Mesendoderm (in vitro differentiated cells): ENCODE measurements around the gene GRAMD1A.

Source experiments
- DNase-seq: peaks from one replicate; pipeline ENCODE4 v3.0.0; 2013
- H2AK5ac ChIP-seq: 2 replicates; pipeline ENCODE4 v1.6.1; 2013; ENCODE audit warnings: low read length, inconsistent platforms
- H2BK120ac ChIP-seq: 2 replicates; pipeline ENCODE4 v1.6.1; 2013; ENCODE audit warnings: low read depth, mild to moderate bottlenecking, low read length, moderate library complexity, mixed read lengths
- H2BK15ac ChIP-seq: replicated peaks from 2 replicates; pipeline ENCODE4 v1.6.1; 2013; ENCODE audit warnings: low read depth, mild to moderate bottlenecking, moderate library complexity
- H2BK5ac ChIP-seq: 2 replicates; pipeline ENCODE4 v1.6.1; 2013; ENCODE audit warnings: low read length, inconsistent platforms
- H3K18ac ChIP-seq: 2 replicates; pipeline ENCODE4 v1.6.1; 2013; ENCODE audit warnings: mild to moderate bottlenecking, low read length, mixed read lengths
- H3K23ac ChIP-seq: one replicate; pipeline ENCODE4 v1.6.1; 2013; ENCODE audit warnings: low read length
- H3K27ac ChIP-seq: 2 replicates; pipeline ENCODE4 v1.5.1; 2013; ENCODE audit warnings: low read depth, mild to moderate bottlenecking, inconsistent platforms, low read length, moderate library complexity
- H3K27me3 ChIP-seq: 2 replicates; pipeline ENCODE4 v1.6.1; 2013; ENCODE audit warnings: low read length, control low read depth, mild to moderate bottlenecking, inconsistent platforms; ENCODE audit not compliant: insufficient read depth, poor library complexity
- H3K36me3 ChIP-seq: 2 replicates; pipeline ENCODE4 v1.6.1; 2013; ENCODE audit warnings: low read length, inconsistent platforms; ENCODE audit not compliant: control insufficient read depth, insufficient read depth
- H3K4ac ChIP-seq: one replicate; pipeline ENCODE4 v1.6.1; 2013; ENCODE audit warnings: low read depth, mild to moderate bottlenecking, low read length, moderate library complexity
- H3K4me1 ChIP-seq: 2 replicates; pipeline ENCODE4 v1.6.1; 2013; ENCODE audit warnings: low read depth, low read length, inconsistent platforms; ENCODE audit not compliant: control insufficient read depth
- H3K4me2 ChIP-seq: 2 replicates; pipeline ENCODE4 v1.6.1; 2013; ENCODE audit warnings: low read length
- H3K4me3 ChIP-seq: 2 replicates; pipeline ENCODE4 v1.5.1; 2013; ENCODE audit warnings: mild to moderate bottlenecking, low read length
- H3K56ac ChIP-seq: one replicate; pipeline ENCODE4 v1.6.1; 2013; ENCODE audit warnings: low read length
- H3K79me1 ChIP-seq: 2 replicates; pipeline ENCODE4 v1.6.1; 2013; ENCODE audit warnings: low read length, inconsistent platforms
- H3K79me2 ChIP-seq: 2 replicates; pipeline ENCODE4 v1.6.1; 2013; ENCODE audit warnings: mild to moderate bottlenecking, low read length; ENCODE audit not compliant: control insufficient read depth, insufficient read depth
- H3K9ac ChIP-seq: 2 replicates; pipeline ENCODE4 v1.6.1; 2013; ENCODE audit warnings: low read length, inconsistent platforms
- H4K5ac ChIP-seq: one replicate; pipeline ENCODE4 v1.6.1; 2013; ENCODE audit warnings: low read length
- H4K8ac ChIP-seq: one replicate; pipeline ENCODE4 v1.6.1; 2013; ENCODE audit warnings: low read depth, mild to moderate bottlenecking, control low read depth, low read length, moderate library complexity
- WGBS: extraction: QIAGEN DNeasy Blood & Tissue Kit; methylation state at CpG from one replicate; pipeline ENCODE4 v1.1.7; 2013; ENCODE audit warnings: low lambda C conversion rate, missing lambda C conversion rate; ENCODE audit not compliant: insufficient coverage; ENCODE audit errors: extremely low coverage; 5-methylcytosine and 5-hydroxymethylcytosine counted together

The GRAMD1A gene

DNA sequence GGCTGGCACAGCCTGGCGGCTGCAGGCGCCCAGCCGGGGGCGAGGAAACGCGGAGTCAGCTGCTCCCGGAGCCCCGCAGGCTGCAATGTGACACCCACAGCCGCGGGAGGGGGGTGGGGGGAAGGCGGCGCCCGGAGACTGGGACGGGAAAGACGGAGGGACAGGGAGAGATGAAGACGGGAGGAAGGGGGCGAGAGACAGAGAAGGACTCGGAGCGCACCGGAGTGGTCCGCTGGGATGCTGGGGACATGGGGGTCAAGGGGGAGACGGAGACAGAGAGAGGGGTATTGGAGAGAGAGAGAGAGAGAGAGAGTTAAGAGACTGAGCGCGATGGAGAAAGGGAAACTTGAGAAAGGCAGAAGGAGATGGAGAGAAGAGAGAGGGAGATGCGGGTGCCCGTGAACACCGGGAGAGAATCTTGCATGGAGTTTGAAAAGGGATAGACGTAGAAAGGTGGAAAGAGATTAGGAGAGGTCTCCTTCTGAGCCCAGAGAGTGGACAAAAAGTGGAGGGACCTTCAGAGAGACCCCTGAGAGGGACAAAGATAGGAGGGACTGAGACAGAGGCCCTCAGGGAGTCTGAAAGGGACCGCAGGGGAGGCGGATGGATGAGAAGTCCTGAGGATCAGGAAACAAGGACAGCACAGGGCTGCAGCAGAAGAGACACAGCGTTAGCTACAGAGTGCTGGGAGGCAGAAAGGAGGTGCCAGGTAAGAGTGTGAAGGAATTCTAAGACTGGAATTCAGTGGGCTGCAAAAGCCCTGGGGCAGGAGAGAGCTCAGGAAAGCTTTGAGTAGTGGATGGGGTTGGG, 31.2 kb downstream of the GRAMD1A start:
- no peaks in the 10 kb centered on the region for H3K27me3 ChIP-seq
- H3K9ac ChIP-seq: peak overlapping the region; percentile 47
- H2BK15ac ChIP-seq: no peak overlapping the region
- H3K4ac ChIP-seq: no peak overlapping the region
- H2BK120ac ChIP-seq: no peak overlapping the region
- no peak overlapping the region for H4K5ac ChIP-seq
- H3K18ac ChIP-seq: peak overlapping the region; percentile 52
- no peaks in the 10 kb centered on the region for H3K79me2 ChIP-seq
- H3K23ac ChIP-seq: no peak overlapping the region
- H4K8ac ChIP-seq: no peak overlapping the region
- no peaks in the 10 kb centered on the region for H3K4me1 ChIP-seq
- peak overlapping the region; percentile 64 for H3K56ac ChIP-seq
- no peaks in the 10 kb centered on the region for H3K79me1 ChIP-seq
- peak overlapping the region; percentile 2 for H3K4me3 ChIP-seq
- H3K4me2 ChIP-seq: peak overlapping the region; percentile 57
- peak; percentile 89 for DNase-seq
- no peak overlapping the region for H2AK5ac ChIP-seq
- H3K36me3 ChIP-seq: peaks cover 11% of the 10 kb centered on the region
- no peak overlapping the region for H2BK5ac ChIP-seq
- H3K27ac ChIP-seq: no peak overlapping the region
- no CpG with 5 or more reads among the region's 31 CpGs for WGBS

GRCh38 chr19:35032356-35032865, 32.3 kb downstream of the GRAMD1A start:
- no peak overlapping the region for H3K27ac ChIP-seq
- H3K79me2 ChIP-seq: no peaks in the 10 kb centered on the region
- H3K18ac ChIP-seq: no peak overlapping the region
- H3K56ac ChIP-seq: no peak overlapping the region
- H3K4me1 ChIP-seq: no peaks in the 10 kb centered on the region
- H3K4me3 ChIP-seq: no peak overlapping the region
- no peak overlapping the region for H2BK120ac ChIP-seq
- no peak overlapping the region for H2AK5ac ChIP-seq
- H4K8ac ChIP-seq: no peak overlapping the region
- no peaks in the 10 kb centered on the region for H3K79me1 ChIP-seq
- H3K27me3 ChIP-seq: no peaks in the 10 kb centered on the region
- no CpG with 5 or more reads among the region's 17 CpGs for WGBS
- no peak overlapping the region for H3K4me2 ChIP-seq
- DNase-seq: no peak
- no peak overlapping the region for H3K9ac ChIP-seq
- no peak overlapping the region for H3K4ac ChIP-seq
- no peak overlapping the region for H4K5ac ChIP-seq
- peaks cover 2% of the 10 kb centered on the region for H3K36me3 ChIP-seq
- H3K23ac ChIP-seq: no peak overlapping the region
- no peak overlapping the region for H2BK15ac ChIP-seq
- no peak overlapping the region for H2BK5ac ChIP-seq

- H3K36me3 ChIP-seq: no peaks in the 10 kb centered on the region
- no peak overlapping the region for H2BK5ac ChIP-seq
- H3K56ac ChIP-seq: no peak overlapping the region
- no peaks in the 10 kb centered on the region for H3K27me3 ChIP-seq
- no peak overlapping the region for H4K8ac ChIP-seq
- DNase-seq: no peak
- H2AK5ac ChIP-seq: no peak overlapping the region
- H4K5ac ChIP-seq: no peak overlapping the region
- no peak overlapping the region for H3K9ac ChIP-seq
- H3K4ac ChIP-seq: no peak overlapping the region
- H2BK15ac ChIP-seq: no peak overlapping the region
- H2BK120ac ChIP-seq: no peak overlapping the region
- no peaks in the 10 kb centered on the region for H3K4me1 ChIP-seq
- no peak overlapping the region for H3K27ac ChIP-seq
- no peak overlapping the region for H3K18ac ChIP-seq
- H3K4me2 ChIP-seq: no peak overlapping the region
- H3K79me1 ChIP-seq: no peaks in the 10 kb centered on the region
- no peak overlapping the region for H3K23ac ChIP-seq
- no CpG with 5 or more reads among the region's 30 CpGs for WGBS
- H3K79me2 ChIP-seq: no peaks in the 10 kb centered on the region
- H3K4me3 ChIP-seq: no peak overlapping the region
Measured at GRCh38 chr19:35033067-35034004, 33.2 kb downstream of the GRAMD1A start.

GRCh38 chr19:35034005-35034502, 33.9 kb downstream of the GRAMD1A start:
- WGBS: no CpG with 5 or more reads among the region's 17 CpGs
- no peak overlapping the region for H3K9ac ChIP-seq

GRCh38 chr19:35034588-35035382, 34.7 kb downstream of the GRAMD1A start:
- Histone ChIP-seq H4K5ac (no peak overlapping the region), H3K9ac (no peak overlapping the region), H3K36me3 (no peaks in the 10 kb centered on the region), H3K23ac (no peak overlapping the region), H3K4me1 (peaks cover 4% of the 10 kb centered on the region), H4K8ac (no peak overlapping the region), H3K4me3 (no peak overlapping the region), H3K4me2 (no peak overlapping the region), H3K4ac (no peak overlapping the region), H3K79me1 (no peaks in the 10 kb centered on the region), H3K18ac (no peak overlapping the region), H2BK15ac (no peak overlapping the region), H3K27me3 (no peaks in the 10 kb centered on the region), H2BK5ac (no peak overlapping the region), H3K79me2 (no peaks in the 10 kb centered on the region), H2AK5ac (no peak overlapping the region), H3K56ac (no peak overlapping the region), H3K27ac (no peak overlapping the region), H2BK120ac (no peak overlapping the region)
- WGBS: no CpG with 5 or more reads among the region's 17 CpGs
- no peak for DNase-seq

More at GRCh38 chr19:35034005-35034502, 33.9 kb downstream of the GRAMD1A start:
- Histone ChIP-seq H3K56ac (no peak overlapping the region), H3K4me2 (no peak overlapping the region), H3K36me3 (no peaks in the 10 kb centered on the region), H2BK15ac (no peak overlapping the region), H2AK5ac (no peak overlapping the region), H3K79me1 (no peaks in the 10 kb centered on the region), H3K4me1 (no peaks in the 10 kb centered on the region), H3K23ac (no peak overlapping the region), H4K8ac (no peak overlapping the region), H2BK5ac (no peak overlapping the region), H3K4ac (no peak overlapping the region), H3K18ac (no peak overlapping the region), H3K4me3 (no peak overlapping the region), H3K27me3 (no peaks in the 10 kb centered on the region), H4K5ac (no peak overlapping the region), H3K27ac (no peak overlapping the region), H3K79me2 (no peaks in the 10 kb centered on the region), H2BK120ac (no peak overlapping the region)
- no peak for DNase-seq
